Frontal cortex (tissue), 4 donors: ENCODE data around the gene AHCY. TPM values are rescaled to one million over a fixed set of nuclear protein-coding genes. Genes with fewer than 3 reads are reported as not detected.
"Not testable (repeated sequence)": the region's sequence is repeated elsewhere in the genome, so short reads cannot be mapped to it uniquely, and the experiment has no call there.

Source experiments
- DNase-seq, 2 donors: peaks; one replicate each; pipeline ENCODE4 v3.0.0; 2012; ENCODE audit warnings: low spot score in 2 of 2
- FAIRE-seq: peaks from 2 replicates; lab custom pipeline; 2012; peaks lifted over from hg19 to GRCh38; lab: Jason Lieb, UNC
- total RNA-seq: library from RNA; depleted of rRNA; stranded (reverse); fragments of >200 nt; gene quantifications from one replicate; pipeline ENCODE4 v1.2.3, GENCODE V29; 2014
- donor health status: control.
- donor health status: control.
- donor health status: control.

Gene AHCY
- total RNA-seq, 1 donor from 2014 or later: 50.5 TPM

DNA sequence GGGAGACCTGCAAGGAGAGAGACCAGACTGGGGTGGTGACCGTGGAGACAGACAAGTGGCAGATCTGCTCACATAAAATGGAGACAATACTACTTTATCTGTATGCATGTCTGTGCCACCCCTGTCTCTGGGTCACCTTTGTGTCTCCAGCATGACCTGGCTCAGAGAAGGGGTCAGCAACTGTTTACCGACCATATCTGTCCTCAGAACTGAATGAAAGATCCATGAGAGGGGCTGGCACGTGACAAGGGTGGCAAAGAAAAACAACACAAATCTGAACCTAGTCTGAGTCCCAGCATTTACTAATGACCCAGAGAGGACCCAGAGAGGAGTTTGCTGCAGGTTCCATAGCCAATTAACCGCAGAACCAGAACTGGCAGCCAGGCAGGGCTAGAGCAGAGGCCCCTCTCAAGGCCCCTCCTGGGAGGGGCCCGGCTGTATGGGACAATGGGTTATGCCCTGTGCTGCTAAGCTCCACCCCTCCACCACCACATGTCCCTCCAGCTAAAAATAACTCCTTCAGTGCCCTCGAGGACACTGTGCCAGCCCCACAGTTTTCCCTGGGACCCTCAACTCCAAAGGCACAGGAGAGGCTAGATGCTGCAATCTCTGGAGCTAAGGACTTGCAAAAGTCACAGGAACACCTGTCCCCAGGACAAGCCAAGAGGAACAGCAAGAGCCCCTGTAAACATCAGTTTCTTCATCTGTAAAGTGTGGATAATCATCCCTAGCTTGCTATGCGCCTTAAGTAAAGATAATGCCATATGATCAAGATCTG lies 2.2 kb downstream of the AHCY start:
- FAIRE-seq (no peak), DNase-seq (no peak)

DNA sequence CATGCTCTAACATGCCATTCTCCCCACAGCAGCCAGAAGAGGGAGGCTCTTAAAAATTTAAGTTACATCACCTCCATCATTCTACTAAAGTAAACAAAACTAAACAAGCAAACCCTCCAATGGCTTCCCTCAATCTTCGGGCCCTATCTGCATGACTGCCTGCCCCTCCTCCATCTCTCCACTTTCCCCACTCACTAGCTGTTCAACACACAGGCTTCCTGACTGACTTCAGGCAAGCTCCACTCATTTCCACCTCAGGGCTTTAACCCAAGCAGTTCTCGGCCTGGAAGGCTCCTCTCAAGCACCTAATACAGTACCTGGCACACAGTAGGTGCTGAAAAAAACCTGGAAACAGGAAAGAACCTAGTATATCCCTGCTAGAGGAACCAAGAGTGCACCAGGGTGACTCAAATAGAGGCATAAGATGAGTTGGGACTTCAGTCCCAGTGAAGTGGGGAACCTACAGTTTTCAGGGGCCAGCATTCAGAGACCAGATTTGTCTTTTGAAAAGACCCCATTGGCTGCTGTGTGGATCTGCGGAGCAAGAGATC lies 2.8 kb downstream of the AHCY start:
- FAIRE-seq (no peak), DNase-seq (no peak)

DNA sequence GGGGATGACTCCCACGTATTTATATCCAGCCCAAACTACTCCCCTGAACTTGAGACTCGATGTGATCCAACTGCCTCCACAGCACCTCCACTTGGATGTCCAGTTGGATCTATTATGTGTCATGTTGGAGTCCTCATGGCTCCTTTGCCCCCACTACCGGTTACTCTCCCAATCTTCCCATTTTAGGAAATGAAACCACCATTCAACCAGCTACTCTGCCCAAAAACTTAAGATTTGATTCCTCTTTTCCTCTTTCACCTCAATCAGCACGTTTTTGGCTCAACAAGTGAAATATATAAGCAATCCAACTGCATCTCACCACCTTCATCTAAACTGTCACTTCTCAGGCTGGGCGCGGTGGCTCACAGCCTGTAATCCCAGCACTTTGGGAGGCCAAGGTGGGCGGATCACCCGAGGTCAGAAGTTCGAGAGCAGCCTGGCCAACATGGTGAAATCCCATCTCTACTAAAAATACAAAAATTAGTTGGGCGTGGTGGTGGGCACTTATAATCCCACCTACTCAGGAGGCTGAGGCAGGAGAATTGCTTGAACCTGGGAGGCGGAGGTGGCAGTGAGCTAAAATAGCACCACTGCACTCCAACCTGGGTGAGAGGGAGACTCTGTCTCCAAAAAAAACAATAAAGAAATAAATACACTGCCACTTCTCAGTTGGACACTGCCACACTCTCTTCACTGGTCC lies 3.4 kb downstream of the AHCY start:
- no peak for DNase-seq
- FAIRE-seq: no peak

DNA sequence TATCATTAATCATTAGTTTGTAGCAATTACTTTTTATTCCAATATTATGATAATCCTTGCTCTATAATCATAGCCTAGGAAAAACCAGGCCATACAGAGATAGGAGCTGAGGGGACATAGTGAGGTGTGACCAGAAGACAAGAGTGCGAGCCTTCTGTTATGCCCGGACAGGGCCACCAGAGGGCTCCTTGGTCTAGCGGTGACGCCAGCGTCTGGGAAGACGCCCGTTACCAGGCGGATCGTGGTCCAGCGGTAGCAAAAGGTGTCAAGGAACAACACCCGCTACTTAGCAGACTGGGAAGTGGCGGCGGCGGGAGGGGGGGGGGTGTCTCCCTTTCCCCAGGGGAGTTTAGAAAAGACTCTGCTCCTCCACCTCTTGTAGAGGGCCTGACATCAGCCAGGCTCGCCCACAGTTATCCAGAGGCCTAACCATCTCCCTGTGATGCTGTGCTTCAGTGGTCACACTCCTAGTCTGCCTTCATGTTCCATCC lies 4.8 kb downstream of the AHCY start:
- not testable (repeated sequence) for DNase-seq, FAIRE-seq

DNA sequence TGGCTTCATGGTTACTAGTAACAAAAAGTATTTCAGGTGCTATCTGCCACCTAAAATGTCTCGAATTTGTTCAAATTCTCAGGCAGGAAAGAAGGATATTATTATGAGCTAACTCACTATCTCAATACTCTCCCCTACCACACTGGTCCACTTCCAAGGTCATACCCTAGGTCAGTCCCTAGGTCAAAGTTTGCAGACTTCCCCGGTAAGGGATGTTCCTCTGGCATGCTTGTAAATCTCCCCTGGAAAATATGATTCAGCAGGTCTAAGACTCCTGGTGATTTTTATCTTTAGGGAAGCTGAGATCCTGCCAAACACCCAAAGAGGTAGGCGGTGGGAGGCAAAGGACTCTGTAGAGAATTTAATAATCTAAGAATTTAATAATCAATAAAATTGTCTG lies 6.7 kb downstream of the AHCY start:
- DNase-seq (no peak), FAIRE-seq (no peak)

DNA sequence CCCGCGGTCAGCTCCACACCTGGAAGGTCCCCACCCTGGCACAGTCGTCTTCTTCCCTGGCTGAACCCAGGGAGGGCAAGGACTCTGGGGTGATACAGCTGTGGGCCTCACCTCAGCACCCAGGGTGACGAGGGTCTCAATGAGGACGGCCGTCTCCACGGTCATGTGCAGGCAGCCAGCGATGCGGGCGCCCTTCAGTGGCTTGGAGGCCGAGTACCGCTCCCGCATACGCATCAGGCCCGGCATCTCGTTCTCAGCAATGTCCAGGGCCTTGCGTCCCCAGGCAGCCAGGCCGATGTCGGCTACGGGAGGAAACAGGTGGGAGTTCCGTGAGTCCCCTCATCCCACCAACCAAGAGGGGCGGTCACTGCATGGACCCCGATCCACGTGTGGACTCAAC lies 7.9 kb downstream of the AHCY start:
- DNase-seq (no peak), FAIRE-seq (no peak)

DNA sequence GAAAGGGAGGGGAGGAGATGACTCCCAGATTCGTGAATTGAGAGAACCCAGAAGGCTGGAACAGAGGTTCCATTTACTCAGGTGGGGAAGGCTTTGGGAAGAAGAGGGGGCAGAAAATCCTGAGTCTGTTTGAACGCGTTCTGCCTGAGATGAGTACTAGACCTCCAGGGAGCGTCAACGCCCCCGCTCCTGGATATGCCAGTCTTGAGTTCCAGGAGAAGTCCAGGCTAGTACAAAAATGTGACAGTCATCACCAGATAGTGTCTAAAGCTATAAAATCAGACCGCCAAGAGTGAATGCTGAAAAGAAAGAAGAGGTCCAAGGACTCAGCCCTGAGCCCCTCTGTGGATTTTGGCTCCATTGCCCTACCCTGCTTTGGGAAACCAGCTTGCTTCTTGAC lies 8.6 kb downstream of the AHCY start:
- no peak for DNase-seq
- FAIRE-seq: no peak

DNA sequence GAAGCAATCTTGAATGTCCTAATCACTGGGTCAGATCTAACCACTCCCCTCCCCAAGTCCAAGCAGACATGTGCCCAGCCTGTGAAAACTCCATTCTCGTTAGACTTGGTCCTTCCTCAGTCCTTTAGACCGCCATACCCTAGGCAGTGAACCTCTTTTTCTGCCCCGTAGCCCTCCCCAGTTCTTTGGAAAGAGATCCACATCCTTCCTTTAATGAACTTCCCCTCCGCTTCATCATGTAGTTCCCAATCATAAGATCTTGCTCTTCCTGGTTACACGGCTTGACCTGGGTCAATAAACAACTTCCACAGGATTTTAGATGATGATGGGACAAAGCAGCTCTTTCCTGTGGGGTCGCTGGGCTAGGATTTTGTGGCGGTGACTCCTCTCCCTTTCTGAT lies 9.6 kb downstream of the AHCY start:
- FAIRE-seq: no peak

DNA sequence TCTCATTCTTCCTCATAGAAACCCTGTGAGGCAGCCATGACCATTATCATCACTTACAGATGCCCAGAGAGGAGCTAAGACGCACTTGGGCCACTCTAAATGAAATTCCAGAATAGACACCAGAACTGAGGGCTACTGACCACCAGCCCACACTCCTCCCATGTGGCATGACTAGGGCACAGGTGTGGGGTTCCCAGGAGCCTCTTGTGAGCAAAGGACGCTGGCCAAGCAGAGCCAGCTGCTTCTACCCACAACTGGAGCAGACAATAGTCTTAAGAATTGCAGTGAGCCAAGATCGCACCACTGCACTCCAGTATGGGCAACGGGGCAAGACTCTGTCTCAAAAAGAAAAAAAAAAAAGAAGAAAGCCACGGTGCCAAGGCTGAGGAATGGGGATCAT lies 10.0 kb downstream of the AHCY start:
- DNase-seq: no peak
- FAIRE-seq: no peak

More for the DNA sequence above, 9.6 kb downstream of the AHCY start:
- DNase-seq: no peak

DNA sequence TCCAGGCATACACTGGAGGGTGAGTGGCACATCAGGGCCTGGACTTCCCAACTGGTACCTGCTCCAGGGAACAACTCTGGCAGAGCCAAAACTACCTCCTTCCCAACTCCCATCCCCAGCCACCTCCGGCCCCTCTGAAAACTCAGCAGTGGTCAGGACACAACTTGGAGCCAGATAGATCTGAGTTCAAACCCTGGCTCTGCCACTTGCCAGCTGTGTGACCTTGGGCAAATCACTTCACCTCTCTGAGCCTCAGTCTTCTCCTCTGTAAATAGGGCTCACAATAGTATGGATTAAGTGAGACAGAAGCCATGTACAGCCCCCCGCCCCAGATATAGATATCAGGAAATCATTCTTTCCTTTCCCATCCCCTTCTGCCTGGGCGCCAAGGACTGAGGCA lies 10.7 kb downstream of the AHCY start:
- DNase-seq (no peak), FAIRE-seq (no peak)

DNA sequence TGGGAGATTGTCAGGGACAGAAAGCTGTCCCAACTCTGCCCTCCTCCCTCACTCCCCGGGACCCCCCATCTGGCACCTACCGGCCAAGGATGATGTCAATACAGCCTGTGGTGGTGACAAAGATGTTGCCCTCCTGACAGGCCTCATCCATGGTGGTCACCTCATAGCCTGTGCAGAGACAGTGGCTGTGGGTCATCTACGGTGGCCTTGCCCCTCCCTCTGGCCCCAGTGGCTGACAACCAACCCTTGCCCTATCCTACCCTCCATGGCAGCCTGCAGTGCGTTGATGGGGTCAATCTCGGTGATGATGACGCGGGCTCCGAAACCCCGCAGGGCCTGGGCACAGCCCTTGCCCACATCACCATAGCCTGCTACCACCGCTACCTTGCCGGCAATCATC lies 12.7 kb downstream of the AHCY start:
- no peak for FAIRE-seq
- DNase-seq: no peak

DNA sequence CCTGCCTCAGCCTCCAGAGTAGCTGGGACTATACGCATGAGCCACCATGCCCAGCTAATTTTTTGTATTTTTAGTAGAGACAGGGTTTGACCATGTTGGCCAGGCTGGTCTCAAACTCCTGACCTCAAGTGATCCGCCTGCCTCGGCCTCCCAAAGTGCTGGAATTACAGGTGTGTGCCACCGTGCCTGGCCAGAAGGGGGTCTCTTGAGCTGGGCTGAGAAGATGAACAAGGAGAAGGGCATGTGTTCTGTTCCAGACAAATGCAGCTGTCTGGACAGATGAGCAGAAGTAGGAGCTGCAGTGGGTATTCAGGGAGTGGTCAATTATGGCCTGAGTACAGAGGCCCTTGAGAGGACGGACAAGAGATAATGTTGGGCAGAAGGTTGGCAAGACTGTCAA lies 15.7 kb downstream of the AHCY start:
- not testable (repeated sequence) for FAIRE-seq, DNase-seq

DNA sequence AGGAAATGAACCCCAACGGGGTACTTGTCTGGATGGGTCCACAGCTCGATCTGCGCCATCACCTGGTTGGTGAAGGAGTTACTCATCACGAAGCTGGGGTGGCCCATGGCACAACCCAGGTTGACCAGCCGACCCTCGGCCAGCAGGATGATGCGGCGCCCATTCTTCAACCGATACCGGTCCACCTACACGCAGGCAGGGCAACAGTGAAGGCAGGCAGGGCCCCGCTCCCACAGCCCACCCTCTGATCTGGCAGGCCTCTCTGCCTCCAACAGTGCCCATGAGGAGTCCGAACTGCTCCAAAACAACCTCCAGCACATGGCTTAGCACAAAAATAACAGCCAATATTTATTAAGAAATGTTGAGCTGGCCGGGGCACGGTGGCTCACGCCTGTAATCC lies 17.7 kb downstream of the AHCY start:
- FAIRE-seq: no peak
- DNase-seq: no peak

DNA sequence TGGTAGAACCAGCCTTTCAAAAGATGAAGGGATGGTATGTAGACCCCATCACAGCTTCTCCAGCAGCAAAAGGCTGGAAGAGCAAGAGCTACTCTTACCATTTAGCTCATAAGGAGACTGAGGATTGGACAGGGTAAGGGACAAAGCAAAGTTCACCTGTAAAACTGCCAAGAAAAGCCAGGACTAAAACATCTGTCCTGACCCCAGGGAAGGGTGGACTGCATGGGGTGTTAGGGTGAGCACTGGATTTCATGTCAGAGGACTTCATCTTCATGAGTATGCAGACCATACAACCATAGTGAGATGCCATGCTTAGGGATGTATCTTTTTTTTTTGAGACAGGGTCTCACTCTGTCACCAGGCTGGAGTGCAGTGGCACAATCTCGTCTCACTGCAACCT lies 19.3 kb downstream of the AHCY start:
- FAIRE-seq (no peak), DNase-seq (no peak)

DNA sequence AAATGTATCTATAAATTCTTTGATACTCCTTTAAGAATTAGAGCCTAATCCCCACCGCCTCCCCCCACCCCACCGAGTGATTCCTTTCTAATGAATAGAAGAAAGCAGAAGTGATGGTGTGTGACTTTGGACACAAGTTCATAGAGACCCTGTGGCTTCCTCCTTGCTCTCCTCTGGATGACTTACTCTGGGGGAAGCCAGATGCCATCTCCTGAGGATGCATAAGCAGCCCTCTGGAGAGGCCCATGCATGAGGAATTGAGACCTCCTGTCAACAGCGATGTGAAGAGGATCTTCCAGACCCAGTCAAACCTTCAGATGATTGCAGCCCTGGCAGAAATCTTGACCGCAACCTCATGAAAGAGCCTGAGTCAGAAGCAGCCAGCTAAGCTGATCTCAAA lies 21.1 kb downstream of the AHCY start:
- no peak for DNase-seq
- no peak for FAIRE-seq

DNA sequence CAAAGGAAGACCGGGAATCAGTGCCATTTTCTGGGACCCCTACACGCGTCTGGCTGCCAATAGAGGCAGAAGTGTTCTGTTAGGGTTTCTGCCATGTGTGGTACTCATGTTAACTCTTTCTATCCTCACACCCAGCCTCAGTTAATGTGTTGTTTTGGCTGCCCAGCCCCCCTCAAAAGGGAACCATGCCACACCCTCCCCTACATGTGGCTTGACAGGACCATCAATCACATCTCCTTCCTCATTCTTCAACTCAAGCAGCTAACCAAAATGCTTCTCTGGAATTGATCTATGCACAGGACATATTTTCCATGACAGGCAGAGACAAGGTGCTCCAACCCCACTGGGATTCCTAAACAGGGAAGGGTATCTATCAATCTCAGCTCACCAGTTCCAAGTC lies 22.0 kb downstream of the AHCY start:
- DNase-seq (no peak), FAIRE-seq (no peak)

DNA sequence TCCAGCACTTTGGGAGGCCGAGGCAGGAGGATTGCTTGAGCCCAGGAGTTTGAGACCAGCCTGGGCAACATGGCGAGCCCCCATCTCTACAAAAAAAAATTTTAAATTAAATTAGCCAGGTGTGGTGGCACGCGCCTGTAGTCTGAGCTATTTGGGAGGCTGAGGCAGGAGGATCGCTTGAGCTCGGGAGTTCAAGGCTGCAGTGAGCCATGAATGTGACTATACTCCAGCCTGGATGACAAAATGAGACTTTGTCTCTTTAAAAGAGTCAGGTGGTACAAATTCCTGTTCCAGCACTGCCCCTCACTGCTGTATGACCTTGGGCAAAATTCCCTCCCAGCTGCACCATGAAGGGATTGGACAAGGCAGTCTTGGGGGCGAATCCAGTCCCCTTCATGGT lies 28.5 kb downstream of the AHCY start:
- DNase-seq (no peak), FAIRE-seq (no peak)

DNA sequence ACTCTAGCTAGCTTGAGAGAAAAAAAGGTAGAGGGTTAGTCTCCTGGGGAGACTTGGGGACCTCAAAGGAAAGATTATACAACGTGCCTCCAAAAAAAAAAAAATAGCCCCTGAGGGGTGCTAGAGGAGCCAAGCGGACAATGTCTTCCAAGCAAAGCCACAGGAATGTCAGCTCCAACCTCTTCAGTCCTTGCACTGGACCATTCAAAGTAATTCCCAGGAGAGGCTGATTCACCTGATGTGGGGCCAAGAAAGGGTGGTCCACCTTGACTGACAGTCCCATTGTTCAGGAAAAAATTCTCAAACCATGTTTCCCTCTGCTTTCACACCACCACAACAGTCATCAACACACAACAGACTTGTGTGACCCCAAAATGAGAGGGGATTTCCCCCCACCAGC lies 31.2 kb downstream of the AHCY start:
- FAIRE-seq (no peak), DNase-seq (peak in 1 of 2 donors; percentile 8)

DNA sequence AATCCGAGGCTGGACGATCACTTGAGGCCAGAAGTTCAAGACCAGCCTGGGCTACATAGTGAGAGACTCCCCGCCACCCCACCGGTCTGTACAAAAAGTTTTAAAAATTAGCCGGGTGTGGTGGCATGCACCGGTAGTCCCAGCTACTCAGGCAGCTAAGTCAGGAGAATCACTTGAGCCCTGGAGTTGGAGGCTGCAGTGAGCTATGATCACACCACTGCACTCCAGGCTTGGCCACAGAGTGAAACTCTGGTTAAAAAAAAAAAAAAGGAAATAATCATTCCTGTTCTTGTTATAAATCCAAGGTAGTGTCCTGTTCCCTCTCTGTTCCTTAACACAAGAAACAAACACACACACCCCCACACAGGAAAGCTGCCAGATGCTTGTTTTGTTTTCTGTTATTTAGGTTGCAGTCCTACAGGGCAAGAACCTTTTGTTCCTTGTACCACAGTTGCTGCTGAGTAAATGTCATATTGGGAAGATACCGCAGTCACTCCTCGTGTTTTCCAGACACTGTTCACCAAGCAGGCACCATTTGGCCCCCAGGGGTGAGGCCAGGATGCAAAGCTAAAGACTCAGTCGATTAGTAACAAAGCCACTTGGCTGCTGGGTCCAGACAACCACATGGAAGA lies 33.0 kb downstream of the AHCY start:
- DNase-seq: peak in 1 of 2 donors; percentile 25
- FAIRE-seq: no peak

DNA sequence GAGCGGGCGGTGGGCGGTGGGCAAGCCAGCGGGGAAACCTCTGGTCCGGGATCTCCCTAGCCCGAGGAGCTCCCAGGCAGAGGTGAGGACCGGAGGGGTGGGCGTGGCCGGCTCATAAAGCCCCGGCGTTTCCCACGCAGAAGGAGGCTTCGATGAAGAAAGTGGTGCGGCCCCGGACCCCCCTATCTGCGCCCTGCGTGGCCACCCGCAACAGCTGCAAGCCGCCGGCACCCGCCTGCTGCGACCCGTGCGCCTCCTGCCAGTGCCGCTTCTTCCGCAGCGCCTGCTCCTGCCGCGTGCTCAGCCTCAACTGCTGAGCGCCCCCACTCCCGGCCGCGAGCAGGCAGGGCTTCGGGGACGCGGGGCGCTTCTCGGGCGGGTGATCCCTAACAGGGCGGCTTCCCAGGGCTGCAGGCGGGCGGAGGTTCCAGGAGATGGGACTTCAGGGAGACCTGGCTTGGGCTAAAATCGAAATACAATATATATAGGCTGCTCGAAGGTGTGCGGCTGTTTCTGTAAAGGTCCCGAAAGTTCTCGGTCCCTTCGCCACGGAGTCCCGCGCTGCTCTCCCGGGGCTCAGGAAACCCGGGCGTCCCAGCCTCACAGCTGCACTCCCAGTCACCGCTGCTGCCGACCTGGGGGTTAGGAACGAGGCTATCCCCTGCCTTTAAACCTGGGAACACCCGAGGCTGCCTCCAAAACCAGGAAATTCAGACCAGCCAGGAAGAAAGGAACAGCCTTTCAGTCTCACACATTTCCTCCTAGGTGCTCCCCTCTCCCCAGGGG lies 34.1 kb downstream of the AHCY start:
- DNase-seq (peak in 1 of 2 donors; percentile 62), FAIRE-seq (no peak)
